Keratinocyte (primary cell): Measurements from ENCODE around the gene IL1RAPL1. TPM values are rescaled to one million over a fixed set of nuclear protein-coding genes. Genes with fewer than 3 reads are reported as not detected.

Experiments used
- DNase-seq: peaks from one replicate; pipeline ENCODE4 v3.0.0-alpha.2; 2011; ENCODE audit warnings: low read depth, missing footprints, low spot score
- FAIRE-seq: peaks from 2 replicates; lab custom pipeline; 2011; peaks lifted over from hg19 to GRCh38; lab: Jason Lieb, UNC
- H2AFZ ChIP-seq: 2 replicates; pipeline ENCODE4 v1.6.0; 2012; ENCODE audit warnings: low read length, control low read depth, inconsistent platforms; ENCODE audit not compliant: control insufficient read depth
- H3K27ac ChIP-seq: 2 replicates; pipeline ENCODE4 v1.5.1; 2011; ENCODE audit warnings: low read length; ENCODE audit not compliant: control insufficient read depth, insufficient read depth
- H3K27me3 ChIP-seq: 3 replicates; pipeline ENCODE4 v1.6.0; 2011; ENCODE audit warnings: low read length; ENCODE audit not compliant: control insufficient read depth, insufficient read depth; ENCODE audit errors: extremely low read depth
- H3K36me3 ChIP-seq, 2 experiments: 2 replicates in 1 of 2; 3 replicates in 1 of 2; pipeline ENCODE4 v1.5.1; 2011; ENCODE audit warnings: low read length in 2 of 2, mild to moderate bottlenecking in 1 of 2; ENCODE audit not compliant: control insufficient read depth in 2 of 2, insufficient read depth in 2 of 2; ENCODE audit errors: extremely low read depth in 1 of 2
- H3K4me1 ChIP-seq: 3 replicates; pipeline ENCODE4 v1.5.1; 2011; ENCODE audit warnings: low read length; ENCODE audit not compliant: control insufficient read depth, insufficient read depth; ENCODE audit errors: extremely low read depth
- H3K4me2 ChIP-seq: 3 replicates; pipeline ENCODE4 v1.6.0; 2011; ENCODE audit warnings: low read depth, low read length; ENCODE audit not compliant: control insufficient read depth, insufficient read depth; ENCODE audit errors: extremely low read depth
- H3K4me3 ChIP-seq, 3 experiments: fragments of 200-600 bp in 1 of 3; sonication (generic) in 1 of 3; 2 replicates in 2 of 3; 3 replicates in 1 of 3; pipeline ENCODE4 v1.5.1; 2011 to 2016; ENCODE audit warnings: low read length in 3 of 3, mild to moderate bottlenecking in 3 of 3, control low read depth in 2 of 3, inconsistent platforms in 1 of 3, low read depth in 1 of 3, mixed read lengths in 1 of 3, mixed run types in 1 of 3, moderate library complexity in 1 of 3; ENCODE audit not compliant: control insufficient read depth in 2 of 3, insufficient read depth in 2 of 3; ENCODE audit errors: extremely low read depth in 1 of 3
- H3K79me2 ChIP-seq: 2 replicates; pipeline ENCODE4 v1.6.0; 2012; ENCODE audit warnings: low read length; ENCODE audit not compliant: control insufficient read depth, insufficient read depth
- H3K9ac ChIP-seq: 3 replicates; pipeline ENCODE4 v1.6.0; 2011; ENCODE audit warnings: low read length; ENCODE audit not compliant: control insufficient read depth, insufficient read depth; ENCODE audit errors: extremely low read depth
- H3K9me1 ChIP-seq: 3 replicates; pipeline ENCODE4 v1.6.0; 2011; ENCODE audit warnings: low read length; ENCODE audit not compliant: control insufficient read depth, insufficient read depth; ENCODE audit errors: extremely low read depth
- H3K9me3 ChIP-seq: 2 replicates; pipeline ENCODE4 v1.5.1; 2012; ENCODE audit warnings: low read depth, low read length; ENCODE audit not compliant: control insufficient read depth
- H4K20me1 ChIP-seq: 3 replicates; pipeline ENCODE4 v1.6.0; 2011; ENCODE audit warnings: low read length; ENCODE audit not compliant: control insufficient read depth, insufficient read depth; ENCODE audit errors: extremely low read depth
- EZH2 ChIP-seq: IDR thresholded peaks from one replicate; pipeline ENCODE4 v1.6.1; 2012; ENCODE audit warnings: inconsistent platforms, mild to moderate bottlenecking, low read length, moderate library complexity
- dilution Hi-C: fragments of 300-500 bp; cut with MboI; formaldehyde crosslinking; loops from one replicate; pipeline ENCODE4 v1.7.0; 2020; ENCODE audit warnings: low sequenced_read_pairs; ENCODE audit not compliant: extremely low pct_ligation_motif_present
- polyA plus RNA-seq, 5 experiments: library from polyadenylated mRNA; depleted of rRNA in 3 of 5; stranded (reverse) in 3 of 5; stranded (forward) in 1 of 5; unstranded in 1 of 5; fragments of >200 nt; gene quantifications; 1 replicate in 1 of 5; 2 replicates in 3 of 5; 3 replicates in 1 of 5; pipeline versions ENCODE4 v1.2.1 to v1.2.3, GENCODE V29; 2011 to 2012; ENCODE audit warnings: missing spikeins in 2 of 5, low read depth in 1 of 5, low replicate concordance in 1 of 5
- TF ChIP-seq, protein P1 (sequence below), 3 experiments: IDR thresholded peaks in 1 of 3; conservative IDR thresholded peaks in 1 of 3; optimal IDR thresholded peaks in 1 of 3; 2 replicates in 2 of 3; 3 replicates in 1 of 3; pipeline versions ENCODE3 to v1.5.1; 2011; ENCODE audit warnings: low read length in 3 of 3, mild to moderate bottlenecking in 3 of 3, moderate library complexity in 2 of 3, control low read depth in 1 of 3, inconsistent platforms in 1 of 3; ENCODE audit not compliant: insufficient read depth in 2 of 3; ENCODE audit errors: extremely low read depth in 1 of 3

Gene IL1RAPL1
- polyA plus RNA-seq, 1 donor (not counting 4 experiments of a cell fraction or from before 2014, with no cell fraction given) = 2.8 TPM

DNA sequence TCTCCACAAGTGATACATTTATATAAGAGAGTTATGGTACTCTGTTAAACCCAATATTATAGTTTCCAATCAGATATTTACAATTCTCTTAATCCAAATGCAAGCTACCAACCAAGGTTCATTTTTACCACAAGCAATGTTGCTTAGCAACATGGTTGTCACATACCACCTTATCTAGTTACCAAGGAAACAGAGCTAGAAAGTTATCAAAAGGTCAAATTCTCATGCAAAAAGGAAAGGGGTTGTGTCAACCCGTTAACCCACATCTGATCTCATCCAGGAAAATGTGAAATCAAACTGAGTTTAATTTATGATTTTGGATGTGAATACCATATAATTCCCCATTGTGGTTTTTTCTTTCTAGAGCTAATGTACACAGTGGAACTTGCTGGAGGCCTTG is 1354.0 kb downstream of the IL1RAPL1 start:
- Histone ChIP-seq H3K79me2 (no peaks in the 10 kb centered on the region), H3K9me1 (no peaks in the 10 kb centered on the region), H4K20me1 (no peaks in the 10 kb centered on the region), H2AFZ (no peak overlapping the region), H3K4me3 (no peak overlapping the region), H3K9me3 (no peaks in the 10 kb centered on the region), H3K9ac (no peak overlapping the region), H3K27me3 (no peaks in the 10 kb centered on the region), H3K4me1 (no peaks in the 10 kb centered on the region), H3K4me2 (no peak overlapping the region), H3K27ac (no peak overlapping the region), H3K36me3 (no peaks in the 10 kb centered on the region)
- FAIRE-seq = no peak
- TF ChIP-seq EZH2 = no peak
- TF ChIP-seq, protein P1, sequence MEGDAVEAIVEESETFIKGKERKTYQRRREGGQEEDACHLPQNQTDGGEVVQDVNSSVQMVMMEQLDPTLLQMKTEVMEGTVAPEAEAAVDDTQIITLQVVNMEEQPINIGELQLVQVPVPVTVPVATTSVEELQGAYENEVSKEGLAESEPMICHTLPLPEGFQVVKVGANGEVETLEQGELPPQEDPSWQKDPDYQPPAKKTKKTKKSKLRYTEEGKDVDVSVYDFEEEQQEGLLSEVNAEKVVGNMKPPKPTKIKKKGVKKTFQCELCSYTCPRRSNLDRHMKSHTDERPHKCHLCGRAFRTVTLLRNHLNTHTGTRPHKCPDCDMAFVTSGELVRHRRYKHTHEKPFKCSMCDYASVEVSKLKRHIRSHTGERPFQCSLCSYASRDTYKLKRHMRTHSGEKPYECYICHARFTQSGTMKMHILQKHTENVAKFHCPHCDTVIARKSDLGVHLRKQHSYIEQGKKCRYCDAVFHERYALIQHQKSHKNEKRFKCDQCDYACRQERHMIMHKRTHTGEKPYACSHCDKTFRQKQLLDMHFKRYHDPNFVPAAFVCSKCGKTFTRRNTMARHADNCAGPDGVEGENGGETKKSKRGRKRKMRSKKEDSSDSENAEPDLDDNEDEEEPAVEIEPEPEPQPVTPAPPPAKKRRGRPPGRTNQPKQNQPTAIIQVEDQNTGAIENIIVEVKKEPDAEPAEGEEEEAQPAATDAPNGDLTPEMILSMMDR (optimal IDR thresholded peaks at IDR 0.05 in 1 of 3, IDR thresholded peaks at IDR 0.05 in 1 of 3, conservative IDR thresholded peaks at IDR 0.05 in 1 of 3; ENCODE audit: extremely low read depth in 1 of 3, insufficient read depth in 2 of 3, low read length in 3 of 3) = no peak
- dilution Hi-C loops = no loop called here
- DNase-seq = no peak

DNA sequence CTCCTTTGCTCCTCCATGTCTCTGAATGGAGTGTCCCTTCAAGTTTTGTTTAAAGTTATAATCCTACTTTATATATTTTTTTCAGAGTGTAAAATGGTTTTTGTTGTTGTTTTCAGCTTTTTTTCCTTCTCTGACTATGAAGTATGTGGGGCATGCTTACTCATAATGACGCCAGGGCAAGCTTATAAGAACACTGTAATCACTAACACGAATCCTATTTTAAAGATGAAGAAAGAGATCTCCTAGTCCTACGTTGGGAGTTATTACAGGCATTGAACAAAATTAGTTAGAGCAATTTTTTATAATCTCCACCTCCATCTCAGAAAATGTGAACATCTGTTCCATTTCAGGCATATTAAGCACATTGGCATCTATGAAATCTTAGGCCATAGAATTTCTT is 1360.0 kb downstream of the IL1RAPL1 start:
- DNase-seq (no peak), FAIRE-seq (no peak)
- Histone ChIP-seq H3K4me1 (no peaks in the 10 kb centered on the region), H3K27me3 (no peaks in the 10 kb centered on the region), H3K27ac (no peak overlapping the region), H4K20me1 (no peaks in the 10 kb centered on the region), H2AFZ (no peak overlapping the region), H3K4me3 (no peak overlapping the region), H3K36me3 (no peaks in the 10 kb centered on the region), H3K79me2 (no peaks in the 10 kb centered on the region), H3K4me2 (no peak overlapping the region), H3K9me3 (no peaks in the 10 kb centered on the region), H3K9me1 (no peaks in the 10 kb centered on the region), H3K9ac (no peak overlapping the region)
- TF ChIP-seq, protein P1 (optimal IDR thresholded peaks at IDR 0.05 in 1 of 3, IDR thresholded peaks at IDR 0.05 in 1 of 3, conservative IDR thresholded peaks at IDR 0.05 in 1 of 3; ENCODE audit: extremely low read depth in 1 of 3, insufficient read depth in 2 of 3, low read length in 3 of 3) = no peak
- TF ChIP-seq EZH2 = no peak
- dilution Hi-C loops = no loop called here
